ENCODE results near the gene B3GAT2.
"Not testable (repeated sequence)": the region's sequence is repeated elsewhere in the genome, so short reads cannot be mapped to it uniquely, and the experiment has no call there.

The B3GAT2 gene, protein sequence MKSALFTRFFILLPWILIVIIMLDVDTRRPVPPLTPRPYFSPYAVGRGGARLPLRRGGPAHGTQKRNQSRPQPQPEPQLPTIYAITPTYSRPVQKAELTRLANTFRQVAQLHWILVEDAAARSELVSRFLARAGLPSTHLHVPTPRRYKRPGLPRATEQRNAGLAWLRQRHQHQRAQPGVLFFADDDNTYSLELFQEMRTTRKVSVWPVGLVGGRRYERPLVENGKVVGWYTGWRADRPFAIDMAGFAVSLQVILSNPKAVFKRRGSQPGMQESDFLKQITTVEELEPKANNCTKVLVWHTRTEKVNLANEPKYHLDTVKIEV

DNA sequence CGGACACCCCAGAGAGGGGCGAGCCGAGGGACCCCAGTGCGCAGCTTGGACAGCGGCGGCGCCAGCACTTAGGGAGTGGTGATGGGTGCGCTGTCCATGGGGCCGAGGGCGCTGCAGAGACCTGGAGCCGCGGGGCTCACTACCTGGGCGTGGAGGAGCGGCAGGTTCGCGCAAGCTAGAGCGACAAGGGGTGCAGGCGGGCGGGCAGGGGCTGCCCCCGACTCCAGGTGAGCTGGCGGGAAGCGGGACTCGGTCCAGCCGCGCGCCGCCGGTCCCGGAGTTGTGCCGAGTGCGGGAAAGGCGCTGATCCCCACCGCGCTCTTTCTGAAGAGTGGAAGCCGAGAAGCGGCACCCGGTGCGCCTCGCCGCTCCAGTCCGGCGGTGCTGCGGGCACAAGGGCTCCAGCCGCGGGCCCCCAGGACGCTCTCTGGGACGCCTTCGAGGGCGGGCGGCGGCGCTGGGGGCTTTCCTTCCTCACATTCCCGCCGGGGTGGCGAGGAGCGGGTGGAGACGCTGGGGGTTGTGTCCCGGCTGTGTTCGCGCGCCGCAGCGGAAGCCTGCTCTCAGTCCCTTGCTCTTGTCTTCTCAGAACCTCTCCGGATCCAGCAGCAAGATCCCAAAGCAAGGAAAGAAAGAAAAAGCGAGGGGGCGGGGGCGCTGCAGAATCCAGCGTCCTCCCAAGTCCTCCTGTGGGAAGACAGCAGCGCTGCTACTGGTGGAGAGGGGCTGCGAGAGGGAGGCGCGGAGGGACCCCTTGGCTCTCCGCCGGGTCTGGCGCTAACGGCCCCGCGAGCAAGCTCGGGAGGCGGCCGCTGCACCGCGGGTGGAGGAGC, at the start of gene B3GAT2:
Gene B3GAT2 (minus strand): TSS at position 610 of the 833 bp plus-strand sequence. CDS start 631 bp downstream, outside the sequence.
- peak; percentile 6 for DNase-seq (ENCODE audit: low read depth)

DNA sequence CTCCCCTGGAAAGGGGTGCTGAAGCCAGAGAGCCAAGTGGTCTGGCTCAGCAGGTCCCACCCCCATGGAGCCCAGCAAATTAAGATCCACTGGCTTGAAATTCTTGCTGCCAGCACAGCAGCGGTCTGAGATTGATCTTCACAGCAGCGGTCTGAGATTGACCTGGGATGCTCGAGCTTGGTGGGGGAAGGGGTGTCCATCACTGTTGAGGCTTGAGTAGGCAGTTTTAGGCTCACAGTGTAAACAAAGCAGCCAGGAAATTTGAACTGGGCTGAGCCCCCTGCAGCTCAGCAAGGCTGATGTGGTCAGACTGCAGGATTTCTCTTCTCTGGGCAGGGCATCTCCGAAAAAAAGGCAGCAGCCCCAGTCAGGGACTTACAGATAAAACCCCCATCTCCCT, 41.3 kb upstream of the B3GAT2 start:
- DNase-seq (ENCODE audit: low read depth) = no peak

DNA sequence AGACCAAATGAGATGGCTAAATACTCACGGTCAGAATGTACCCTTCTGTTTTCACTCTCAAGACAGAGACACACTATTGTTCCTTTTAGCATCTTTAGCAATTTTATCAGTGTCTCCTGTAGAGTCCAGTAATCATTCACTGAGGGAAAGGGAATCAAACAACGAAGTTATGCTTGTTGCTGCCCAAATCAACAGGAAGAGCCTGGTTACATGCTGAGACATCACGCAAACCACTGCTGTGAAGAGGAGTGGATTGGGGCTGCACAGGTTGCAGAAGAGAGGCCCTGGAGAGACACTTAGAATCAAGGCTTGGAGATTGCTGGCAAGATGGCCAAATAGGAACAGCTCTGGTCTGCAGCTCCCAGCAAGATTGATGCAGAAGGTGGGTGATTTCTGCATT, 40.5 kb upstream of the B3GAT2 start:
- no peak for DNase-seq (ENCODE audit: low read depth)

DNA sequence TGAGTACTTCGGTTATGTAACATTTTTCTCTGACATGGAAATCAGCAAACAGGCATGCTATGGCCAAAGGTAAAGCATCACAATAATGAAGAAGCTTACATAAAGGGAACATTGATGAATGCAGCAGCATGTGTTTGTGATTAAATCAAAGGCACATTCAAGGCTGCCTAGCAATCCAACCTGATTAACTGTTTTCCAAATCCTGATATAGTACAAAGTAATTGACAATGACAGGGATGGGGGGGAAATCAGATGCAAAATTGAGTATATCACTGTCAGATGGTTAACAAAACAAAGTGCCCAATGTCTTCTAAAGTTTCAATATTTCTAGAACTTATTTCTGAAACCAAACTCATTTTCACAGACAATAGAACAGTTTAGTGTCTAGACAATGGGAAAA, 39.2 kb upstream of the B3GAT2 start:
- no peak for DNase-seq (ENCODE audit: low read depth)

DNA sequence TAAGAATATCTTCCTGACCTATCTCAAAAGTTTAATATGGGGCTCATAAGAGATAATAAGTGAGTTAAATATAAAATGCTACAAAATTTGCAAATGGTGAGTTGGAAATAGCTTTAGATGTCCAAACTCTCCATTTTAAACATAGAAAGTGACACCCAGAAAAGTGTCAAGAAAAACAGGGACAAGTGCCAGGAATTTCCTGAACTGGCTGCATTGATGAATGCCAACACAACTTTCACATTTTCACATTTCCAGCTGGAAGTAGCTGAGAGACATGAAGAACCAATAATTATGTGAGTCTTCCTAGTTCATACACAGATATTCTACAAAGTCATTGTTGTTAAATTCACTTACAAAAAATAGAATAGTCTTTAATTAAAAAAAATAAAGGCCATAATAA, 38.6 kb upstream of the B3GAT2 start:
- DNase-seq (ENCODE audit: low read depth) = no peak

DNA sequence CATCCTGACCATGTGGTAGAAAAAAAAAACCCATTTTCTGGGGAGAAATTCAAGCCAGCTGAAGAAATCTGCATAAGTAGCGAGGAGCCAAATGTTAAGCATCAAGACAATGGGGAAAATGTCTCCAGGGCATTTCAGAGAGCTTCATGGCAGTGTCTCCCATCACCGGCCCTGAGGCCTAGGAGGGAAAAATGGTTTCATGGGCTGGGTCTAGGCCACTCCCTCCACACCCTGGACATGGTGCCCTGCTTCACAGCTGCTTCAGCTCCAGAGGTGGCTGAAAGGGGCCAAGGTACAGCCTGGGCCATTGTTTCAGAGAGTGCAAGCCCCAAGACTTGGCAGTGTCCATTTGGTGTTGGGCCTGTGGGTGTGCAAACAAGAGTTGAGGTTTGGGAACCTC, 34.4 kb upstream of the B3GAT2 start:
- DNase-seq (ENCODE audit: low read depth) = no peak

DNA sequence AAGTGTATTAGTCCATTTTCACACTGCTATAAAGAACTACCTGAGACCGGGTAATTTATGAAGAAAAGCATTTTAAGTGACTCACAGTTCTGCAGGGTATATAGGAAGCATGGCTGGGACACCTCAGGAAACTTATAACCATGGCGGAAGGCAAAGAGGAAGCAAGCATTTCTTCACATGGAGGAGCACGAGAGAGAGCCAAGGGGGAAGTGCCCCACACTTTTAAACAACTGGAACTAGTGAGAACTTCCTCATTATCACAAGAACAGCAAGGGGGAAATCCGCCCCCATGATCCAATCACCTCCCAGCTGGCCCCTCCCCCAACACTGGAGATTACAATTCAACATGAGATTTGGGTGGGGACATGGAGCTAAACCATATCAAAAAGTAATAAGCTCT, 28.3 kb upstream of the B3GAT2 start:
- no peak for DNase-seq (ENCODE audit: low read depth)

DNA sequence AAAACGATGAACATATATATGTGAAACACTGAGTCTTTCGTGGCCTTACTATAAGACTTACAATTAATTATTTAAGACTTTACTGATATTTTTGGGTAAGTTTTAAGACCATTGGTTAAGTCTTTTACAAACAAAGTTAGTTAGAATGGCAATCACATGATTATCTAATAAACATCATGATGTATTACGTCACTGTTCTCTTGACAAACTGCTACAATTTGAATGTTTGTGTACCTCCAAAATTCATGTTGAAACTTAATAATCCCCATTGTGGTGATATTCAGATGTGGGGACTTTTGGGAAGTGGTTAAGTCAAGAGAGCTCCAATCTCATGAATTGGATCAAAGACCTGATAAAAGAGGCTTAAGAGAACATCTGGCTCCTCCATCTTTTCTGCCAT, 25.9 kb upstream of the B3GAT2 start:
- DNase-seq (ENCODE audit: low read depth) = no peak

DNA sequence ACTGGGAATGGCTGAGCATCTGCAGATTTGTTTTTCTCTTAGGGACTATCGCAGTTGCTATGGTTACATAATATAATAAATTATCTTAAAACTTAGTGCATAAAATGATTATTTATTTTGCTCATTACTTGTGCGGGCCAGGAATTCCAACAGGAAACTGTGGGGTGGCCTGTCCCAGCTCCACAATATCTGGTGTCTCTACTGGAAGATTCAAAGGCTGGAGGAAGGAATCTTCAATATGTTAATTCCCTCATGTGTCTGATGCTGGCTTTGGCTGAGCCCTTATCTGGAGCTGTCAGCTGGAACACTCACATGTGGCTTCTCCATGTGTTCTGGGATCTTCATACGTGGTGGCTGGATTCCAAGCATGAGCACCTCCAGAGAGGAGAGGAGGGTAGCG, 23.9 kb upstream of the B3GAT2 start:
- no peak for DNase-seq (ENCODE audit: low read depth)

DNA sequence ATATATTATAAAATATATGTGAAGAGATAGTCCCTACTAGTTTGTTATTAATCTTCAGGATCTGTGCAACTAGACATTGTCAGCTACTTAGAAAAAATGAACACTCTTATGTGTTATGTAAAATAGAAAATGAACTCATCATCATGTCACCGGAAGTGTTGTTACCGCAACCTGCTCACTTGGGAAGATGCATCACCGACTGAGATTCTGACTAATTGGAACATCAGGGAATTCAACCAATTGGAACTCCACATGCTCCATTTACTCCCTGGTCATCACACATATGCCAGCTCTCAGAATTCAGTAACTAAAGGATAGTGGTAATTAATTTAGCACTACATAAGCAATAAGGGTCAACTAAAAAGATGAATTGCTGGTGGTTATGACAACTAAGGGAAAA, 16.7 kb upstream of the B3GAT2 start:
- no peak for DNase-seq (ENCODE audit: low read depth)

DNA sequence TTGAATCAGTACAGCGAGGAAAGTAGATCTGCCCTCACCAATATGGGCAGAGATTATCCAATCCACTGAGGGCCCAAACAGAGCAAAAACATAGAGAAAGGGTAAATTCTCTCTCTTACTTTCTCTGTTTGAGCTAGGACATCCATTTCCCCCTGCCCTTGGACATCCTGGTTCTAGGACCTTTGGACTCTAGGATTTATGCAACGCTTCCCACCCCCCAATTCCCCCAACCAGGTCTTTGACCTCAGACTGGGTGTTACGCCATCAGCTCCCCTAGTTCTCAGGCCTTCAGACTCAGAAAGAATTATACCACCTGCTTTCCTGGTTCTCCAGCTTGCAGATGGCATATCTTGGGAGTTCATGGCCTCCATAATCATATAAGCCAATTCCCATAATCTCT, 10.2 kb upstream of the B3GAT2 start:
- no peak for DNase-seq (ENCODE audit: low read depth)

DNA sequence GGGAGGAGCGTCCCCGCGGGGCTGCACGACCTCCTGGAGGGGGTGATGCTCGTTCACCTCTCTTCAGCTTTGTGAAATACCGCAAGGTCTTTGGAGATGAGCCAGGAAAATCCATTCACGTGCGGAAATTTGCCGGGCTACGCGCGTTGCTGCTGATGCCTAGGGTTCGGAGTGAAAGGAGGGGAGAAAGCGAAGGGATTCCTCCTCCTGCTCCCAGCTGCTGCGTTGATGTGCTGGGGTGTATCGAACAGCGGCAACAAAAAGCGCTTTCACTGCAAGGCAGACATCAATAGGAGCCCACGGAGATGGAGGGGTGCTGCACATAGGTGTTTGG, 391 bp upstream of the B3GAT2 start:
- no peak for DNase-seq (ENCODE audit: low read depth)

DNA sequence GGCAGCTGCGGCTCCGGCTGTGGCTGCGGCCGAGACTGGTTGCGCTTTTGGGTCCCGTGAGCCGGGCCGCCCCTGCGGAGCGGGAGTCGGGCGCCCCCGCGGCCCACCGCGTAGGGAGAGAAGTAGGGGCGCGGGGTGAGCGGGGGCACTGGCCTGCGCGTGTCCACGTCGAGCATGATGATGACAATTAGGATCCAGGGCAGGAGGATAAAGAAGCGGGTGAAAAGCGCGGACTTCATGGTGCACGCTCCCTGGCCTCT, 739 bp downstream of the B3GAT2 start:
- no peak for DNase-seq (ENCODE audit: low read depth)

DNA sequence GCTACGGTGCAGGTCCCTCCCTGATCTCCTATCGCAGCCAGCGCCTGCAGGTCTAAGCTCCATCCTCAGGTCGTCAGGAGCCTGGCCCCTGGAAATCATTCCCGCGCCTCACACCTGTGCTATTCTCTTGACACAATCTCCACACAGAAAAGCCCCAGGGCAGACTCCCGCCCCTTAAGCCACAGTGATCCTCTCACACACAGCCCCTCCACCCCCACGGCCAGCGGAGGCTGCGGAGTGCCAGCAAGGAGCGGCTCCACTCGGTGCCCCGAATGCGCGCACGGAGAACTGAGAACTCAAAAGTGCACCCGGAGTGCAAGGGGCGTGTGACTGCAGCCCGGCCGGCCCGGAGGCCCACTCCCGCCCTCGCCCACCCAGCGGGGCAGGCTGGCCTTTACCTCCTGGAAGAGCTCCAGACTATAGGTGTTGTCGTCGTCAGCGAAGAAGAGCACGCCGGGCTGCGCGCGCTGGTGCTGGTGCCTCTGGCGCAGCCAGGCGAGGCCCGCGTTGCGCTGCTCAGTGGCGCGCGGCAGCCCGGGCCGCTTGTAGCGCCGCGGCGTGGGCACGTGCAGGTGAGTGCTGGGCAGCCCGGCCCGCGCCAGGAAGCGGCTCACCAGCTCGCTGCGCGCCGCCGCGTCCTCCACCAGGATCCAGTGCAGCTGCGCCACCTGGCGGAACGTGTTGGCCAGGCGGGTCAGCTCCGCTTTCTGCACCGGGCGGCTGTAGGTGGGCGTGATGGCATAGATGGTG, 1.2 kb downstream of the B3GAT2 start:
- DNase-seq (ENCODE audit: low read depth) = peak; percentile 60

DNA sequence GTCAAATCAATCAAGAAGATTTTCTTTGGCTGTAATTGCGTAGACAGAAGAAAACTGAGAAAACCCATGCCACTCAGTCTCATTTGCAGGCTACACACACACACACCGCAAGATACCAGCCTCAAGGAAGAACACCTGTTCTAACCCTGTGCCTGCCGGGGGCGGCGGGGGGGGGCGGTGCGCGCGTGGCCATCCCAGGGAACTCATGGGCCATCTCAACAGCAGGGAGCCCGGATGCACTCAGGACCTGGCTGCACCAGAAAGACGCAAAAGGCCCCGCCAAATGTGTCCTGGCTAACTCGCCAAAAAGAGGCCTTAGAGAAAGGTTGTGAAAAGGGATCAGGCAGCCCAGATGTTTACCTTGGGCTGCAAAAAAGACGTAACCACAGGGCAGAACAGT, 2.1 kb downstream of the B3GAT2 start:
- no peak for DNase-seq (ENCODE audit: low read depth)

DNA sequence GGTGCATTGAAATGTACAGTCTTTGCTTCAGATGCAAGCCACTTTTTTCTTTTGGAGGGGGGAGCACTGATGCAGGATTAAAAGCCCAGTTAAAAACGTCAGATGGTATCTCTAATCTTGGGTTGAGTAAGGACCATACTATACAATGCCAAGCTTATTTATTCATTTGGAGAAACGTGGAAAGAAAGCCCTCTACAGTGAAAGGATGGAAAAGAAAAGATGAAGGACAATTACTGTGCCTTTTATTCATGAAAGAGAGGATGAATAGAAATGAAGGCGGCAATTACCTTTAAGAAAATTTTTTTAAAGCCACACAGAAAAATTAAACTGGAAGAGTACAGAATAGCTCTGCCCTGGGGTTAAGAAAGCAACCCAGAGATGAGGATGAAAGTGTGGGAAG, 2.7 kb downstream of the B3GAT2 start:
- no peak for DNase-seq (ENCODE audit: low read depth)

DNA sequence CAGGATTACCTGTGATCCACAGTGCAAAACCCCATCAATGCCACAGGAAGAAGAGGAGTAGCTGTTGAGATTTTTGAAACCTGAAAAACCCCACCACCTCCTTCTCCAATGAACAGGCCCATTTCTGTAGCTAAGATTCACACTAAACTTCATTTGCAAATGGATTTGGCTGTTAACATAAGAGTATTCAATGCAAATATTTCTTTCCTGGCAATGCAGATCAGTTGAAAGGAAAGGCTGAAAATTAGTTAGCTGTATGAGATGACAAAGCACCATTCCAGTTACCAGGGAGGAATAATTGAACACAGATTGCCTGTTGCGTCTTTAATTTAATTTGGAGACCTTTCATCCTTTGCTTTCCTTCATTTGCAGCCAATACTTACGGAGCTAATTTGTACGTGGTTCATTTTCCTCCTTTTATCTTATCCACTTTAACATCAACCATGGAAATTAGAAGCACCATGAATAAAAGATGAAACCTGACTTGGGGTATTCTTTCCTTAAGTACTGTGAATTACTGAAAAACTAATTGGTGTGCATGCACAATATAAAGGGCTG, 4.2 kb downstream of the B3GAT2 start:
- DNase-seq (ENCODE audit: low read depth) = no peak

DNA sequence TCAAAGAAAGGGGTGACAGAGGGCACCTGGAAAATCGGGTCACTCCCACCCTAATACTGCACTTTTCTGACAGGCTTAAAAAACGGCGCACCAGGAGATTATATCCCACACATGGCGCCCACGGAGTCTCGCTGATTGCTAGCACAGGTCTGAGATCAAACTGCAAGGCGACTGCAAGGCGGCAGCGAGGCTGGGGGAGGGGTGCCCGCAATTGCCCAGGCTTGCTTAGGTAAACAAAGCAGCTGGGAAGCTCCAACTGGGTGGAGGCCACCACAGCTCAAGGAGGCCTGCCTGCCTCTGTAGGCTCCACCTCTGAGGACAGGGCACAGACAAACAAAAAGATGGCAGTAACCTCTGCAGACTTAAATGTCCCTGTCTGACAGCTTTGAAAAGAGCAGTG, 12.5 kb downstream of the B3GAT2 start:
- not testable (repeated sequence) for DNase-seq (ENCODE audit: low read depth)

DNA sequence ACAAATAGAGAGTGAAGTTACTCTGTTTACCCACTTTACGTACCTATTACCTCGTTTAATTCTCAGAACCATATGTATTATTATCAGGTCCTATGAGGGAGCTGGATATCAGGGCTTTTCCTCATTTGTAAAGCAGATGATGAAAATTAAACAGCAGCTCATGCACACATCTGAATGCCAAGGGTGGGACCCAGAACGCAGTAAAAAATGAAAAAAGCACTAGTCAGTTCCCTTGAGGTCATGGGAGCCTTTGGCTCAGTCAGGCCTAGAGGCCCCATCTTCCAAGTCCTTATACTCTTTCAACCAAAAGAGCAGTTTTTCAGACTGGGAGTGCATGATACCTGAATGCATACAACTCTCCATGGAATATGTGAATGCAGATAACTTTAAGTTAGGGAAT, 23.0 kb downstream of the B3GAT2 start:
- DNase-seq (ENCODE audit: low read depth) = no peak

DNA sequence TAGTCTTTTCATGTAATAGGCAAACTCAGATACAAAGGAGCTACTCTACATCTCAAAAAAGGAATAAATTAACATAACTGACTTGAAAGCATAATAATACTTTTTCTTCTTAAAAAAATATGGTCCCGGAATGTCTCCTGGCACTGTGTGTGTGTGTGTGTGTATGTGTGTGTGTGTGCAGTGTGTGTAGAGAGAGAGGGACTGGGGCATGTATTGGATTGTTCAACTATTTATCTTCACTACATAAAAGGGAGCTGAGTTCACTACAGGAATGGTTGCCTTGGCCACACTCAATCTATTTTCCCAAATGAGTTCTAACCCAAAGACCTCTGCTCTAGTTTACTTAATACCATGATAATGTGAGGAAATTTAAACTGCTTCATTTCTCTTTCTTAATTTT, 51.1 kb downstream of the B3GAT2 start:
- DNase-seq (ENCODE audit: low read depth) = no peak

DNA sequence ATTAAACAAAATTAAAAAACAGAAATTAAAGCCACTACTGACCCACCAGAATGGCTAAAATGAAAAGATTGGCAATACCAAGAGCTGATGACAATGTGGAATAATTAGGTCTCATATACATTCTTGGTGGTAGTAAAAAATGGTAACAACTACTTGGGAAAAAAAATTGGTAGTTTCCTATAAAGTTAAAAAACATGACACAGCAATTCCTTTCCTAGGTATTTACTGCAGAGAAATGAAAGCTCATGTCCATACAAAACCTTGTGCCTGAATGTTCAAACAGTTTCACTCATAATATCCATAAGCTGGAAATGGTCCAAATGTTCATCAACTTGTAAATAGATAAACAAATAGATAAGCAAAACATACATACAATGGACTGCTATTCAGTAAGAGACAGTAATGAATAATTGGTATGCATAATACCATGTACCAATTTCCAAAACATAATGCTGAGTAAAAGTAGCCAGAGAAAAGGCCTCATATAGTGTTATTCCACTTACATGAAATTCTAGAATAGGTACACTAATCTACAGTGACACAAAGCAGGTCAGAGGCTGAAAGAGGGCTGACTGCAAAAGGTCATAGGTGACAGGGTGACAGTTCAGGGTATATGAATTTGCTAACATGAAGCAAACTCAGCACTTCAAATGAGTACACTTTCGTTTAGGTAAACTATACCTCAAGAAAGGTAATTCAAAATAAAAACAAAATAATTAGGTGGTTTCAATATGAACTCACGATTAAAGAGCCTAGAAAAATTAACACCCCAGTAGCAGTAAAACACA, 53.0 kb downstream of the B3GAT2 start:
- DNase-seq (ENCODE audit: low read depth) = no peak

DNA sequence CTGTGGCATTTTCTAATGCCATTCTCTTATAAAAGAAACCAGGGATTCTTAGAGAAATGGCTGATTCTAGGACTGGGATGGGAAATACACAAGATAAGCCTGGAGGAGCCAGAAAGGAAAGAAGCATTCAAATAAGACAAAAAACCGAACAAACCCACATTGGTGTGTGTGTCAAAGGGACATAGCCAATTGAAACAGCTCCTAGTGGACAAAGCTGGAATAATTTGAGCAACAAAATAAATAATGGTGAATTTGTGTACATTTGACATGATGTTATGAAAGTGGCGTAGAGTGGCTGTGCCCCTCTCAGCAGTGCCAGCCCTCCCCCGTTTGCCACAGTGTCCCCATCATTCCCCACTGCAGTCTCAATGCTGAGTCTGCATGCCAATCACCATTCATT, 55.5 kb downstream of the B3GAT2 start:
- no peak for DNase-seq (ENCODE audit: low read depth)
